Large intestine (tissue), 3 donors: ENCODE data around the gene PPIF. TPM values are rescaled to one million over a fixed set of nuclear protein-coding genes. Genes with fewer than 3 reads are reported as not detected.
A peak's percentile ranks its signal among the peaks of the same experiment; 100 is the strongest.

Experiments
- DNase-seq, 2 donors: peaks; one replicate each; pipeline versions ENCODE4 v3.0.0 to v3.0.0-alpha.2; 2013
- H3K27ac ChIP-seq: one replicate; pipeline ENCODE4 v1.5.1; 2013; ENCODE audit warnings: low read length
- H3K27me3 ChIP-seq: 2 replicates; pipeline ENCODE4 v1.6.1; 2013; ENCODE audit warnings: low read length; ENCODE audit not compliant: control insufficient read depth, insufficient read depth
- H3K36me3 ChIP-seq: 2 replicates; pipeline ENCODE4 v1.6.1; 2013; ENCODE audit warnings: low read length; ENCODE audit not compliant: control insufficient read depth, insufficient read depth
- H3K4me1 ChIP-seq: one replicate; pipeline ENCODE4 v1.6.1; 2013; ENCODE audit warnings: low read length; ENCODE audit not compliant: control insufficient read depth, insufficient read depth
- H3K4me3 ChIP-seq: one replicate; pipeline ENCODE4 v1.5.1; 2013; ENCODE audit warnings: low read length
- H3K9me3 ChIP-seq: one replicate; pipeline ENCODE4 v1.6.1; 2013; ENCODE audit warnings: mild to moderate bottlenecking, low read depth, low read length, moderate library complexity; ENCODE audit not compliant: control insufficient read depth
- WGBS: methylation state at CpG from one replicate; pipeline ENCODE4 v1.1.5; 2013; ENCODE audit warnings: low lambda C conversion rate; ENCODE audit not compliant: insufficient coverage; 5-methylcytosine and 5-hydroxymethylcytosine counted together
- polyA plus RNA-seq: library from polyadenylated mRNA; unstranded; fragments of 120-200 nt; gene quantifications from one replicate; pipeline ENCODE4 v1.2.1, GENCODE V29; 2013

Gene PPIF
- polyA plus RNA-seq, 1 donor: 67.5 TPM

DNA sequence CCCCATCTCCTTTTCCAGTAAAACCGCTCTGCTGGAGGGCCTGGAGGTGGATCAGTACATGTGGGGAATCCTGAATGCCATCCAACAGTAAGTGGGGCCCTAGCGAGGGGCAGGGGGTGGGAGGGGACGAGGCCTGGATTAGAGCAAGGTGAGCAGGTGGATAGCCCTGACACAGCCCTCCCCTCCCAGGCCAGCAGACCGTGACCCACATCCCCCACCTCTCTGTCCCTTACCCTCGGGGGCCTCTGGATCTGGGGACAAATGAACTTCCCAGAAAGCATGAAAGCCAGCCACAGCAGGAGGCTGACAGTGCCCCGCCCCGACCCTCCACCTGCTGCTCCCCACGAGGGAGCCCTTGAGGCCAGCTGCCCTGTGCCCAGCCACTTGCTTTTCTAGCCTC is 41.8 kb upstream of the PPIF start:
- peaks cover 83% of the 10 kb centered on the region for H3K36me3 ChIP-seq
- WGBS: no CpG with 5 or more reads among the region's 8 CpGs
- peaks cover 4% of the 10 kb centered on the region for H3K4me1 ChIP-seq
- H3K4me3 ChIP-seq: no peak overlapping the region
- no peak for DNase-seq
- H3K9me3 ChIP-seq: no peaks in the 10 kb centered on the region
- no peaks in the 10 kb centered on the region for H3K27me3 ChIP-seq
- no peak overlapping the region for H3K27ac ChIP-seq

DNA sequence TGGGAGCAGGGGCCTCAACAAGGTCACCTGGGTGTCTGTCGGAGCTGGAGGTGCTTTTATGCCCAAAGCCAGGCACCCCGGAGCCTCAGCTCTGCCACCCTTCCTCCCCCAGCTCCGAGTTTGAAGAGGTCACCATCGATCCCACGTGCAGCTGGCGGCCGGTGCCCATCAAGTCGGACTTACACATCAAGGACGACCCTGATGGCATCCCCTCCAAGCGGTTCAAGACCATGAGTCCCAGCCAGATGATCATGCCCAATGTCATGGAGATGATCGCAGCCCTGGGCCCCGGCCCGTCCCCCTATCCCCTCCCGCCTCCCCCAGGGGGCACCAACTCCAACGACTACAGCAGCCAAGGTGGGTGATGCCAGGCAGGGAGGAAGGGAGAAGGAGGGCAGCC is 41.3 kb upstream of the PPIF start:
- WGBS: no CpG with 5 or more reads among the region's 15 CpGs
- H3K36me3 ChIP-seq: peaks cover 78% of the 10 kb centered on the region
- H3K27me3 ChIP-seq: no peaks in the 10 kb centered on the region
- H3K4me3 ChIP-seq: no peak overlapping the region
- no peaks in the 10 kb centered on the region for H3K9me3 ChIP-seq
- no peak overlapping the region for H3K27ac ChIP-seq
- H3K4me1 ChIP-seq: peaks cover 6% of the 10 kb centered on the region
- DNase-seq: no peak

DNA sequence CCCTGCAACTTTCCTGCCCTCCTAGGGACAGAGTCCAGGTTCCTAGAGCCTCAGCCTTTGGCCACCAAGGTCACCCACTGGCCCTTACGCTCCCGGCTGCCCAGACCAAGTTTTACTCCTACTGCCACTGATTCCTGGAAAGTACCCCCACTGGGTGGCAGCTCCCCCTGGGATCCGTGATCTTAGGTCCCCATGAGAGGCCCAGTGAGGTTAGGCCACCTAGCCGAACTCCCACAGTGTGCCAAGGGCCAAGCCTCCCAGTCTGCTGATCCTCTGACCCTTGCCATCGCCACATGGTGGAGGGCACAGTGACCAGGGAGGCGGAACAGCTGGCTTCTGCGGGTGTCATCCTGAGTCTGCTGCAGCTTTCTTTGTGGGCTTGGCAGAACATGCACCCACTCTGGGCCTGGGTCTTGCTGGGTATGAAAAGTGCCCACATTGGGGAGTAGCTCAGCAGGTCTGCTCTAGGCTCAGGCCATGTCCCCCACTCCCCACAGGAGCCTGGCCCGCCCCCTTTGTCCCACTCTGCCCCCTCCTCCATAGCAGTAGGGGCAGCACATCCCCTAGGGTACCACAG is 40.5 kb upstream of the PPIF start:
- H3K9me3 ChIP-seq: no peaks in the 10 kb centered on the region
- peaks cover 71% of the 10 kb centered on the region for H3K36me3 ChIP-seq
- no peak overlapping the region for H3K27ac ChIP-seq
- H3K4me3 ChIP-seq: no peak overlapping the region
- no CpG with 5 or more reads among the region's 8 CpGs for WGBS
- H3K4me1 ChIP-seq: peaks cover 9% of the 10 kb centered on the region
- no peak for DNase-seq
- no peaks in the 10 kb centered on the region for H3K27me3 ChIP-seq

DNA sequence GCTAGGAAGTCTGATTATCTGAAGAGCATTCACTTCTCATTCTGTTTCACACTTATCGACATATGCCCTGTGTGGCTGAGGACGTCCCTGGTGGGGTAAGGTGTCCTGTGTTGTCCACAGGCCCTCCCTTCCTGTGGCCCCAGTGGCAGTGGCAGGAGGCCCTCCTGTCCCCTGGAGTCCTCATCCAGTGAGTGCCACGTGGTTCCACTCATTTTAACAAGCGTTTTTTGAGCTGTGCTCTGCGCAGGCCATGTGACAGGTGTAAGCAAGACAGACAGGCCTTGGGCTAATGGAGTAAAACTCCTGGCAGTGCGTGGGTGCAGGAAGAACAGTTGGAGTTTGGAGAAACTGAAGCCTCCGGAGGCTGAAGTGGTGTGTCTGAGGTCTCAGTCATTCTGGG is 39.3 kb upstream of the PPIF start:
- Histone ChIP-seq H3K4me3 (no peak overlapping the region), H3K27ac (no peak overlapping the region), H3K27me3 (no peaks in the 10 kb centered on the region), H3K36me3 (peaks cover 76% of the 10 kb centered on the region), H3K9me3 (no peaks in the 10 kb centered on the region), H3K4me1 (peaks cover 14% of the 10 kb centered on the region)
- no CpG with 5 or more reads among the region's 7 CpGs for WGBS
- DNase-seq: no peak

DNA sequence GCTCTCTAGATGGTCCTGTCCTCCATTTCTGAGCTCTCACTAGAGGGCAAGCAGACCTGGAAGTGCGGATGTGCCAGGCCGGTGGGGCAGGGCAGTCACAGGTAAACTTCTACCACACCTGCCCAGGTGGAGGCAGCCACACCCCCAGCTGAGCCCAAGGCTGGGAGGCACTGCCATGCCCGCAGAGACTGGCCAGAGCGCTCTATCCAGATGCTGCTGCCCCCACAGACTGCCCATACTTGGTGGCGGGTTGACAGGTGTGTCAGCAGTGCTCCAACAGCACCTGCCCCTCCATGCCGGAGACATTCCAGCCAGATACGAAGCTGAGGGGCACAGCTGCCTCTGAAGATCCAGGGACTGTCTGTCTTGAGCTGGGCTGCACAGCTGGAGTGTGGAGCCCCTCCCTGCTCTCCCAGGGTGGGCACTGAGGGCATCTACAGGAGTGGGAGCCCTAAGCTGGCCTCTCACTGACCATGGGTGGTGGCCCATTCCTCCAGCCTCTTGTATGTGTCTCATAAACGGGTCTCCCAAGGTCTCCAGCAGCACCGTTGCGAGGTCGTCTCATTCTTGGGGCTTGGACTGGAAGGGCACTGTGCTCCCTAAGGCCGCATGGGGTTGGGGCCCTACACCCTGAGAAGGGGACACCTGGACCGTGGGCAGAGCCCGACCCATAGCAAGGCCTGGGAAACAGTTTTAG is 38.2 kb upstream of the PPIF start:
- no peak for DNase-seq
- H3K4me1 ChIP-seq: peaks cover 14% of the 10 kb centered on the region
- H3K27me3 ChIP-seq: no peaks in the 10 kb centered on the region
- no peaks in the 10 kb centered on the region for H3K9me3 ChIP-seq
- H3K4me3 ChIP-seq: no peak overlapping the region
- peaks cover 76% of the 10 kb centered on the region for H3K36me3 ChIP-seq
- WGBS: no CpG with 5 or more reads among the region's 14 CpGs
- no peak overlapping the region for H3K27ac ChIP-seq

DNA sequence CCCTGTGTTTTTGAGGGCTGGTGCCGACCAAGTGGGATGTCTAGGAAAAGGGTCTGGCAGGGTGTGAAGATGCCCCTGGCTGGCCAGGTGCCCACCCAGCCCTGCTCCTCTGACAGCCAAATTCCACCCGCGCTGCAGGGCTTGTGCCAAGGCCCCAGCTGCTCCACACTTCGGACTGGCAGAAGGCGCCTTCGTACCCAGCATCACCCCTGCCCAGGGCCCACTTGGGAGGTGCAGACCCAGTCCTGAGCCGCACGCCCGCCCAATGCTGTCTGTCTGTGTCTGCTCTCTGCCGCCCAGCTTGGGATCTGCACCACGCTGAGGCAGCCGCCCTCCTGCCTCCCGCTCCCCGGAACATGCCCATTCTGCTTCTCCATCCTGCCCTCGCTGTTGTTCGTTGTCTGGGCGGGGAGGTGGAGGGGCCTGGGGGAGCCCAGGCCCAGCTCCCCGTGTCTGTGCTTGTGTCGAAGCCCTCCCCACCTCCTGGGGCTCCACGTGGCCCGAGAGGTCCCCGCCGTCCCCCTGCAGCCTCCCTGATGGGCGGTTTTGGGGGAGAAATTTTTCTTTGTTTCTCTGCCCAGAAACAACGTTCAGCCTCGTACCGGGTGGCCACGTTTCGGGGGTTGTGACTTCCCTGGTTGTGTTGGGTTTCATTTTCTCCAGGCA is 36.9 kb upstream of the PPIF start:
- Histone ChIP-seq H3K4me3 (no peak overlapping the region), H3K9me3 (no peaks in the 10 kb centered on the region), H3K36me3 (peaks cover 67% of the 10 kb centered on the region), H3K27me3 (no peaks in the 10 kb centered on the region), H3K27ac (no peak overlapping the region), H3K4me1 (peaks cover 18% of the 10 kb centered on the region)
- DNase-seq: no peak
- WGBS: no CpG with 5 or more reads among the region's 29 CpGs

DNA sequence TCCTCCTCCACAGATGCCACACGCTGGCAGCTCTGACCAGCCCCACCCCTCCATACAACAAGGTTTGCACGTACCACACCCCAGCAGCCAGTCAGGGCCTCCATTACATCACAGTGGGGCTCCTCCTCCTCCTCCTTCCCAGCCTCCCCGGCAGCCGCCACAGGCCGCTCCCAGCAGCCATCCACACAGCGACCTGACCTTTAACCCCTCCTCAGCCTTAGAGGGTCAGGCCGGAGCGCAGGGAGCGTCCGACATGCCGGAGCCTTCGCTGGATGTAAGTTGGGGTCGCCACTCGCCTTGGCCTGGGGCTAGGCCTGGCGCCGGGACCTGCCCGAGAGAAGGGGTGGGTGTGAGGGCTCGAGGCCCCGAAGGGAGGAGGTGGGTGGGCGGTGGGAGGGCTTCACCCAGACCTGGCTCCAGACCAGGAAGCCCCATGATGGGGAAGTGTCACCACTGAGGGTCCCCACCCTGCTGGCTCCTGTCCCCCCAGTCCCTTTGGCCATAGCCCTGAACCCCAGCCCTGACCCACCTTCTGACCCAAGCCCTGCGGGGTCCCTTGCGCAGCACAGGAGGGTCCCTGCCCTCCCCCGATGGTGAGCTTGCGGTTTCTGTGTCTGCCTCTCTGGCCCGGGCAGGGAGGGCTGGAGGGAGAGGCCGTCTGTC is 36.2 kb upstream of the PPIF start:
- Histone ChIP-seq H3K9me3 (no peaks in the 10 kb centered on the region), H3K27ac (no peak overlapping the region), H3K36me3 (peaks cover 64% of the 10 kb centered on the region), H3K4me1 (peaks cover 18% of the 10 kb centered on the region), H3K27me3 (no peaks in the 10 kb centered on the region), H3K4me3 (no peak overlapping the region)
- DNase-seq: peak; percentile 69 to 79
- no CpG with 5 or more reads among the region's 26 CpGs for WGBS

DNA sequence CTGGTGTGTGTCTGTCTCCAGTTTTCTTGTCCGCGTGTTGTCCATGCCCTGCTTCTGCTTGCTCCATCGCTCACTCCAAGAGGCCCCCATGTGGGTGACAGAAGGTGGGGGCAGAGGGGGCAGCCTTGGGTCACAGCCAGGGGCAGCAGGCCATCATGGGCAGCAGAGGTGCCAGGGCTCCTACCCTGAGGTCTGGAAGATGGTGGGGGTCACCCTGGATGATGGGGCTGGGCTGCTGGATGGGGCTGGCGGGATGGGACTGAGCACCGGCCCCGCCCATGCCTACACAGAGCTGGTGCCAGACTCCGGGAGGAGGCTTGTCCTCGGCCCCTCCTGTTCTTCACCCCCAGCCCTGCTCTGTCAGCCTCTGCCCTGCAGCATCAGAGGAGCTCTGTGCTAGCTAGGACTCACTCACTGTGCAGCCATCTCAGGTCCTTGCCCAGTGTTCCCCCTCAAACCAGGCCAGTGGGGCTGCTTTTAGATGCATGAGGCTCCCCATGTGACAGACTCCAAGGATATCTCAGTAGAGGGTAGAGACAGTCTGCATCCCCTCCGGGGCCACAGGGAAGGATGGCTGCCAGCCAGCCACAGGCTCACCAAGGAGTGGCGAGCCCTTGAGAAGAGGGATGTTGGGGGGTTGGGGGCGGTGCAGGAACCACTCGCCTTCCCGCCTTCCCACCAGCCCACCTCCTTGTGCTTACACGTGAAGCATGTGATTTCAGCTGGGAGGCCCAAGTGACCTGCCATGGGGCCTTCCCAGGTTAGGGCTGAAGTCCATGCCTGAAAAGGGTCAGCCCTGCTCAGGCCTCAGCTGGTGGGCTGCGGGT is 35.5 kb upstream of the PPIF start:
- peak in 1 of 2 donors; percentile 47 for DNase-seq
- Histone ChIP-seq H3K4me3 (no peak overlapping the region), H3K27me3 (no peaks in the 10 kb centered on the region), H3K9me3 (no peaks in the 10 kb centered on the region), H3K4me1 (peaks cover 18% of the 10 kb centered on the region), H3K27ac (peak overlapping the region; percentile 2), H3K36me3 (peaks cover 56% of the 10 kb centered on the region)
- WGBS: no CpG with 5 or more reads among the region's 15 CpGs

DNA sequence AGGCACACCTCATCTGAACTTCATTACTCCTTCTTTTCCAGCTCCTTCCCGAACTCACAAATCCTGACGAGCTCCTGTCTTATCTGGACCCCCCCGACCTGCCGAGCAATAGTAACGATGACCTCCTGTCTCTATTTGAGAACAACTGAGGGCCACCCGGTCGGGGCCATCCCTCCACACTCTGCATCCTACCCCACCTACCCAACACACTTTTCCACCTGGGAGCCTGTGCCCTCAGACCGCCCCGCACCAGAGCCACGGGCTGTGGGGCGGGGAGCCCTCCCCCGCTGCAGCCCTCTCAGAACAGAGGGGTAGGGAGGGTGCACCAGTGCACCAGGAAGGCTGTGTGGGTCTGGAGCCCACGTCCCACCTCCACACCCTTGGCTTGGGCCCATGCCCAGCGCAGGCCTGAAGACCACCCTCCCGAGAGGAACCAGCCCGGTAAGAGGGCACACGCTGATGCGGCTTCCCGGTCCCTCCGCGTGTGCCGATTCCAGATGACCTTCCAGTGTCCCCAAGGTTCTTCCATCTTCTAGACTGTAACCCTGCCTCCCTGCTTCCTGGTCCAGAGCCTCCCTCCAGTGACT is 34.6 kb upstream of the PPIF start:
- H3K27ac ChIP-seq: no peak overlapping the region
- H3K4me1 ChIP-seq: peaks cover 18% of the 10 kb centered on the region
- DNase-seq: no peak
- peaks cover 47% of the 10 kb centered on the region for H3K36me3 ChIP-seq
- H3K4me3 ChIP-seq: no peak overlapping the region
- no peaks in the 10 kb centered on the region for H3K27me3 ChIP-seq
- WGBS: 90% methylated on average over 4 of the region's 22 CpGs
- H3K9me3 ChIP-seq: no peaks in the 10 kb centered on the region
